ENCODE data around the gene H6PD. TPM values are rescaled to one million over a fixed set of nuclear protein-coding genes. Genes with fewer than 3 reads are reported as not detected.

Gene H6PD
- polyA plus RNA-seq, 1 donor (not counting 4 experiments of a cell fraction or from before 2014, with no cell fraction given): 3.3 TPM

- H3K9ac ChIP-seq (ENCODE audit: control insufficient read depth, extremely low read depth, insufficient read depth, low read length): no peak overlapping the region
- TF ChIP-seq CTCF (optimal IDR thresholded peaks at IDR 0.05 in 1 of 3, IDR thresholded peaks at IDR 0.05 in 1 of 3, conservative IDR thresholded peaks at IDR 0.05 in 1 of 3; ENCODE audit: extremely low read depth in 1 of 3, insufficient read depth in 2 of 3, low read length in 3 of 3) (no peak), EZH2 (IDR thresholded peaks at IDR 0.05; ENCODE audit: low read length) (no peak)
- H3K36me3 ChIP-seq (ENCODE audit: control insufficient read depth in 2 of 2, extremely low read depth in 1 of 2, insufficient read depth in 2 of 2, low read length in 2 of 2): no peaks in the 10 kb centered on the region
- no peak overlapping the region for H3K27ac ChIP-seq (ENCODE audit: control insufficient read depth, insufficient read depth, low read length)
- H3K4me2 ChIP-seq (ENCODE audit: control insufficient read depth, extremely low read depth, insufficient read depth, low read depth, low read length): no peak overlapping the region
- no peak overlapping the region for H2AFZ ChIP-seq (ENCODE audit: control insufficient read depth, low read length)
- H3K4me1 ChIP-seq (ENCODE audit: control insufficient read depth, extremely low read depth, insufficient read depth, low read length): peaks cover 3% of the 10 kb centered on the region
- no peaks in the 10 kb centered on the region for H3K9me1 ChIP-seq (ENCODE audit: control insufficient read depth, extremely low read depth, insufficient read depth, low read length)
- DNase-seq (ENCODE audit: low read depth, low spot score): no peak
- H3K9me3 ChIP-seq (ENCODE audit: control insufficient read depth, low read depth, low read length): peaks cover 5% of the 10 kb centered on the region
- H3K27me3 ChIP-seq (ENCODE audit: control insufficient read depth, extremely low read depth, insufficient read depth, low read length): peaks cover 6% of the 10 kb centered on the region
- no peak overlapping the region for H3K4me3 ChIP-seq (ENCODE audit: control insufficient read depth in 2 of 3, extremely low read depth in 1 of 3, insufficient read depth in 2 of 3, low read depth in 1 of 3, low read length in 3 of 3)
- dilution Hi-C loops (cut with MboI; ENCODE audit: extremely low pct_ligation_motif_present, low sequenced_read_pairs): no loop called here
- no peaks in the 10 kb centered on the region for H3K79me2 ChIP-seq (ENCODE audit: control insufficient read depth, insufficient read depth, low read length)
- no peaks in the 10 kb centered on the region for H4K20me1 ChIP-seq (ENCODE audit: control insufficient read depth, extremely low read depth, insufficient read depth, low read length)
- FAIRE-seq: no peak
Observed at GRCh38 chr1:9253453-9254105, 19.0 kb downstream of the H6PD start.

GRCh38 chr1:9256332-9256731 lies 21.8 kb downstream of the H6PD start:
- no peak overlapping the region for H3K27ac ChIP-seq (ENCODE audit: control insufficient read depth, insufficient read depth, low read length)
- no peak overlapping the region for H3K4me2 ChIP-seq (ENCODE audit: control insufficient read depth, extremely low read depth, insufficient read depth, low read depth, low read length)
- peaks cover 17% of the 10 kb centered on the region for H3K9me3 ChIP-seq (ENCODE audit: control insufficient read depth, low read depth, low read length)
- H3K9ac ChIP-seq (ENCODE audit: control insufficient read depth, extremely low read depth, insufficient read depth, low read length): no peak overlapping the region
- no peaks in the 10 kb centered on the region for H3K36me3 ChIP-seq (ENCODE audit: control insufficient read depth in 2 of 2, extremely low read depth in 1 of 2, insufficient read depth in 2 of 2, low read length in 2 of 2)
- TF ChIP-seq EZH2 (IDR thresholded peaks at IDR 0.05; ENCODE audit: low read length): no peak
- TF ChIP-seq CTCF (optimal IDR thresholded peaks at IDR 0.05 in 1 of 3, IDR thresholded peaks at IDR 0.05 in 1 of 3, conservative IDR thresholded peaks at IDR 0.05 in 1 of 3; ENCODE audit: extremely low read depth in 1 of 3, insufficient read depth in 2 of 3, low read length in 3 of 3): no peak
- no peaks in the 10 kb centered on the region for H3K9me1 ChIP-seq (ENCODE audit: control insufficient read depth, extremely low read depth, insufficient read depth, low read length)
- dilution Hi-C loops (cut with MboI; ENCODE audit: extremely low pct_ligation_motif_present, low sequenced_read_pairs): no loop called here
- H3K27me3 ChIP-seq (ENCODE audit: control insufficient read depth, extremely low read depth, insufficient read depth, low read length): peaks cover 6% of the 10 kb centered on the region
- FAIRE-seq: no peak
- no peaks in the 10 kb centered on the region for H3K4me1 ChIP-seq (ENCODE audit: control insufficient read depth, extremely low read depth, insufficient read depth, low read length)
- no peak overlapping the region for H3K4me3 ChIP-seq (ENCODE audit: control insufficient read depth in 2 of 3, extremely low read depth in 1 of 3, insufficient read depth in 2 of 3, low read depth in 1 of 3, low read length in 3 of 3)
- no peak for DNase-seq (ENCODE audit: low read depth, low spot score)
- H3K79me2 ChIP-seq (ENCODE audit: control insufficient read depth, insufficient read depth, low read length): peaks cover 3% of the 10 kb centered on the region
- H2AFZ ChIP-seq (ENCODE audit: control insufficient read depth, low read length): no peak overlapping the region
- H4K20me1 ChIP-seq (ENCODE audit: control insufficient read depth, extremely low read depth, insufficient read depth, low read length): no peaks in the 10 kb centered on the region

All from keratinocyte (primary cell).